OCI-LY7 (cell line): ENCODE data around the gene NKX6-2.

ENCODE experiments used
- EZH2phosphoT487 ChIP-seq: fragments of 200-600 bp; sonication (generic); IDR thresholded peaks from 2 replicates; pipeline ENCODE4 v1.6.1; 2018; ENCODE audit warnings: low read depth, borderline replicate concordance, mild to moderate bottlenecking, mixed run types, antibody characterized with exemption, low read length, moderate library complexity, mixed read lengths
- TF ChIP-seq, protein P1 (sequence below): fragments of 200-600 bp; sonication (generic); conservative IDR thresholded peaks from 2 replicates; pipeline ENCODE4 v1.5.1; 2014; ENCODE audit warnings: mild to moderate bottlenecking, antibody characterized with exemption, low read length, moderate library complexity, mixed read lengths

DNA sequence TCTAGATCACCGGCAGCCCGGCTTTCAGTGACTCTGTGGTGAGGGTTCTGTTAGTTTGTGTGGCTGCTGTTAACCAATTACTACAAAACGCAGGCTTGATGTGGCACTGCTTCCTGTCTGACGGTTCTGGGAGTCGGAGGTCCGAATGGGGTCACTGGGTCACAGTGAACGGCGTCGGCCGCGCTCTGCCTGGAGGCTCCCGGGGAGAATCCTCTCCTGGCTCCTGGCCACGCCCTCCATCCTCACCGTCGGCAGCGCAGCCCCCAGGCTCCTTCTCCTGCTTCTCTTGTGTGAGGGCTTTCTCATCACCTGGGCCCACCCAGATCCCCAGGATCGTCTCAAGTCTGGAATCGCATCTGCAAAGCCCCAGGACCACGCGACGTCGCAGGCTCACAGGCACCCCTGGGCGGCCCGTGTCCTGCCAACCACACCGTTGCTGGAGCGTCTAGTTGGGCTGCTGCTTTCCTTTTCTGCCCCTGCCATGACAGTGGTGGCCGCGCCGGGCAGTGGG is 31.8 kb upstream of the NKX6-2 start:
- TF ChIP-seq, protein P1, sequence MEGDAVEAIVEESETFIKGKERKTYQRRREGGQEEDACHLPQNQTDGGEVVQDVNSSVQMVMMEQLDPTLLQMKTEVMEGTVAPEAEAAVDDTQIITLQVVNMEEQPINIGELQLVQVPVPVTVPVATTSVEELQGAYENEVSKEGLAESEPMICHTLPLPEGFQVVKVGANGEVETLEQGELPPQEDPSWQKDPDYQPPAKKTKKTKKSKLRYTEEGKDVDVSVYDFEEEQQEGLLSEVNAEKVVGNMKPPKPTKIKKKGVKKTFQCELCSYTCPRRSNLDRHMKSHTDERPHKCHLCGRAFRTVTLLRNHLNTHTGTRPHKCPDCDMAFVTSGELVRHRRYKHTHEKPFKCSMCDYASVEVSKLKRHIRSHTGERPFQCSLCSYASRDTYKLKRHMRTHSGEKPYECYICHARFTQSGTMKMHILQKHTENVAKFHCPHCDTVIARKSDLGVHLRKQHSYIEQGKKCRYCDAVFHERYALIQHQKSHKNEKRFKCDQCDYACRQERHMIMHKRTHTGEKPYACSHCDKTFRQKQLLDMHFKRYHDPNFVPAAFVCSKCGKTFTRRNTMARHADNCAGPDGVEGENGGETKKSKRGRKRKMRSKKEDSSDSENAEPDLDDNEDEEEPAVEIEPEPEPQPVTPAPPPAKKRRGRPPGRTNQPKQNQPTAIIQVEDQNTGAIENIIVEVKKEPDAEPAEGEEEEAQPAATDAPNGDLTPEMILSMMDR = no peak
- TF ChIP-seq EZH2phosphoT487 = no peak
